Endodermal cell (in vitro differentiated cells): ENCODE data around the gene GRIA4. TPM values are rescaled to one million over a fixed set of nuclear protein-coding genes. Genes with fewer than 3 reads are reported as not detected.

Experiments
- DNase-seq: peaks from one replicate; pipeline ENCODE4 v3.0.0-alpha.2; 2017
- H3K27ac ChIP-seq: 2 replicates; pipeline ENCODE4 v1.5.1; 2013; ENCODE audit warnings: mild to moderate bottlenecking, low read depth, low read length, moderate library complexity
- H3K27me3 ChIP-seq: 2 replicates; pipeline ENCODE4 v1.6.1; 2013; ENCODE audit warnings: mild to moderate bottlenecking, low read length, moderate library complexity; ENCODE audit not compliant: insufficient read depth, control insufficient read depth, poor library complexity, severe bottlenecking
- H3K36me3 ChIP-seq: 2 replicates; pipeline ENCODE4 v1.7.0; 2013; ENCODE audit warnings: mild to moderate bottlenecking, low read length, moderate library complexity; ENCODE audit not compliant: control insufficient read depth, insufficient read depth
- H3K4me1 ChIP-seq: one replicate; pipeline ENCODE4 v1.7.0; 2013; ENCODE audit warnings: low read length; ENCODE audit not compliant: control insufficient read depth, insufficient read depth
- H3K4me3 ChIP-seq: 2 replicates; pipeline ENCODE4 v1.5.1; 2013; ENCODE audit warnings: mild to moderate bottlenecking, low read length, moderate library complexity
- H3K9ac ChIP-seq: 2 replicates; pipeline ENCODE4 v1.6.1; 2013; ENCODE audit warnings: mild to moderate bottlenecking, low read length, moderate library complexity; ENCODE audit not compliant: poor library complexity, severe bottlenecking; ENCODE audit errors: extremely low read depth
- H3K9me3 ChIP-seq: 2 replicates; pipeline ENCODE4 v1.6.1; 2013; ENCODE audit warnings: mild to moderate bottlenecking, low read length, moderate library complexity; ENCODE audit not compliant: control insufficient read depth
- H3K27ac Mint-ChIP-seq: 2 replicates; pipeline ENCODE4 v1.8.0; 2020; ENCODE audit warnings: mixed read lengths
- H3K27me3 Mint-ChIP-seq: 2 replicates; pipeline ENCODE4 v1.8.0; 2021; ENCODE audit warnings: mild to moderate bottlenecking, mixed read lengths; ENCODE audit not compliant: insufficient read depth
- H3K36me3 Mint-ChIP-seq: 2 replicates; pipeline ENCODE4 v1.8.0; 2020; ENCODE audit warnings: low read depth, mixed read lengths
- H3K4me1 Mint-ChIP-seq: 2 replicates; pipeline ENCODE4 v1.8.0; 2020; ENCODE audit warnings: mixed read lengths
- H3K4me3 Mint-ChIP-seq: 2 replicates; pipeline ENCODE4 v1.8.0; 2020; ENCODE audit warnings: mild to moderate bottlenecking, moderate library complexity, mixed read lengths
- H3K9me3 Mint-ChIP-seq: 2 replicates; pipeline ENCODE4 v1.8.0; 2020; ENCODE audit warnings: mild to moderate bottlenecking, mixed read lengths
- CTCF ChIP-seq: fragments of 200-600 bp; sonication (generic); conservative IDR thresholded peaks from 2 replicates; pipeline ENCODE4 v1.5.0; 2021; ENCODE audit warnings: antibody characterized with exemption, mild to moderate bottlenecking
- WGBS, 2 experiments: methylation state at CpG; one replicate each; pipeline versions ENCODE4 v1.1.5 to v1.1.7; 2013; ENCODE audit warnings: missing lambda C conversion rate in 2 of 2, mixed read lengths in 1 of 2; ENCODE audit not compliant: insufficient coverage in 1 of 2, insufficient read length in 1 of 2; 5-methylcytosine and 5-hydroxymethylcytosine counted together
- total RNA-seq, 2 donors: library from RNA; stranded (reverse); fragmentation: NEBNext Ultra II Directional in 1 of 2; extraction: Animal tissue kit (Norgen Biotek cat#: 25700) in 1 of 2; gene quantifications; 2 replicates in 1 of 2; 3 replicates in 1 of 2; pipeline ENCODE4 v1.2.1, GENCODE V29; 2021

GRIA4 gene
- total RNA-seq, 2 donors from 2014 or later = 0.18 to 0.37 TPM

GRCh38 chr11:105929084-105929955, 319.4 kb downstream of the GRIA4 start:
- 84 to 85% methylated on average over 2 of the region's 3 CpGs for WGBS, 2 experiments
- TF ChIP-seq CTCF = no peak
- H3K27ac Mint-ChIP-seq = no peak overlapping the region

GRCh38 chr11:105933695-105934094, 323.8 kb downstream of the GRIA4 start:
- WGBS, 2 experiments = 95 to 97% methylated on average over 5 to 6 of the region's 6 CpGs
- DNase-seq = no peak
- Histone ChIP-seq H3K9ac (no peak overlapping the region), H3K4me3 (no peak overlapping the region), H3K36me3 (no peaks in the 10 kb centered on the region), H3K27me3 (no peaks in the 10 kb centered on the region), H3K27ac (no peak overlapping the region), H3K4me1 (no peaks in the 10 kb centered on the region), H3K9me3 (no peaks in the 10 kb centered on the region)
- Mint-ChIP-seq H3K9me3 (no peaks in the 10 kb centered on the region), H3K4me1 (peaks cover 10% of the 10 kb centered on the region), H3K4me3 (no peak overlapping the region), H3K27ac (no peak overlapping the region), H3K27me3 (no peaks in the 10 kb centered on the region), H3K36me3 (no peaks in the 10 kb centered on the region)
- no peak for TF ChIP-seq CTCF

More at GRCh38 chr11:105929084-105929955, 319.4 kb downstream of the GRIA4 start:
- Mint-ChIP-seq H3K4me1 (peaks cover 4% of the 10 kb centered on the region), H3K27me3 (no peaks in the 10 kb centered on the region), H3K4me3 (no peak overlapping the region), H3K36me3 (no peaks in the 10 kb centered on the region), H3K9me3 (no peaks in the 10 kb centered on the region)
- H3K9me3 ChIP-seq = no peaks in the 10 kb centered on the region
- H3K27ac ChIP-seq = no peak overlapping the region
- no peaks in the 10 kb centered on the region for H3K27me3 ChIP-seq
- no peak for DNase-seq
- no peak overlapping the region for H3K9ac ChIP-seq
- H3K4me3 ChIP-seq = no peak overlapping the region
- H3K4me1 ChIP-seq = no peaks in the 10 kb centered on the region
- H3K36me3 ChIP-seq = no peaks in the 10 kb centered on the region

GRCh38 chr11:105935791-105936190, 325.9 kb downstream of the GRIA4 start:
- Mint-ChIP-seq H3K4me1 (peaks cover 19% of the 10 kb centered on the region), H3K27me3 (no peaks in the 10 kb centered on the region), H3K36me3 (no peaks in the 10 kb centered on the region), H3K27ac (no peak overlapping the region), H3K9me3 (no peaks in the 10 kb centered on the region), H3K4me3 (no peak overlapping the region)
- no peak for TF ChIP-seq CTCF
- WGBS, 2 experiments = 50 to 80% methylated on average over 1 to 2 of the region's 2 CpGs
- DNase-seq = no peak
- Histone ChIP-seq H3K4me1 (no peaks in the 10 kb centered on the region), H3K27ac (no peak overlapping the region), H3K9ac (no peak overlapping the region), H3K36me3 (no peaks in the 10 kb centered on the region), H3K9me3 (no peaks in the 10 kb centered on the region), H3K4me3 (no peak overlapping the region), H3K27me3 (no peaks in the 10 kb centered on the region)
